Gastrocnemius medialis (tissue), 4 donors: Measurements from ENCODE around the gene PDCD1LG2. TPM values are rescaled to one million over a fixed set of nuclear protein-coding genes. Genes with fewer than 3 reads are reported as not detected.
A peak's percentile ranks its signal among the peaks of the same experiment; 100 is the strongest.
"Not testable (repeated sequence)": the region's sequence is repeated elsewhere in the genome, so short reads cannot be mapped to it uniquely, and the experiment has no call there.

Experiments used
- ATAC-seq, 2 donors: fragments of 150-250 bp; one replicate each; pipeline ENCODE4 v1.9.1; 2016
- DNase-seq, 2 donors: peaks; one replicate each; pipeline ENCODE4 v3.0.0-alpha.2; 2019
- H3K27ac ChIP-seq, 4 donors: fragments of 200-600 bp; sonication (generic); 1 replicate in 1 of 4; 2 replicates in 3 of 4; pipeline ENCODE4 v1.5.1; 2016 to 2018; ENCODE audit warnings: mild to moderate bottlenecking in 2 of 4, moderate library complexity in 1 of 4
- H3K27me3 ChIP-seq, 3 donors: fragments of 200-600 bp; sonication (generic) in 2 of 3; 1 replicate in 1 of 3; 2 replicates in 2 of 3; pipeline versions ENCODE4 v1.5.1 to v1.6.0; 2016 to 2019; ENCODE audit warnings: mild to moderate bottlenecking in 1 of 3, moderate library complexity in 1 of 3
- H3K36me3 ChIP-seq, 2 donors: fragments of 200-600 bp; sonication (generic) in 1 of 2; one replicate each; pipeline ENCODE4 v1.5.1; 2017 to 2018
- H3K4me1 ChIP-seq, 2 donors: fragments of 200-600 bp; sonication (generic) in 1 of 2; one replicate each; pipeline ENCODE4 v1.5.1; 2016 to 2017; ENCODE audit warnings: mild to moderate bottlenecking in 2 of 2
- H3K4me3 ChIP-seq, 4 donors: fragments of 200-600 bp; sonication (generic) in 3 of 4; 1 replicate in 1 of 4; 2 replicates in 3 of 4; pipeline ENCODE4 v1.5.1; 2016 to 2019; ENCODE audit warnings: mild to moderate bottlenecking in 2 of 4
- H3K9me3 ChIP-seq, 3 donors: fragments of 200-600 bp; sonication (generic) in 2 of 3; 1 replicate in 1 of 3; 2 replicates in 2 of 3; pipeline ENCODE4 v1.5.1; 2016 to 2019
- CTCF ChIP-seq, 5 experiments: fragments of 450-650 bp in 3 of 5; fragments of 200-600 bp in 2 of 5; sonication (generic) in 2 of 5; IDR thresholded peaks in 4 of 5; conservative IDR thresholded peaks in 1 of 5; 1 replicate in 4 of 5; 2 replicates in 1 of 5; pipeline ENCODE4 v1.5.1; 2016 to 2019; ENCODE audit warnings: antibody characterized with exemption in 5 of 5, mild to moderate bottlenecking in 3 of 5, moderate library complexity in 3 of 5
- POLR2A ChIP-seq, 2 donors: fragments of 450-650 bp; IDR thresholded peaks; one replicate each; pipeline ENCODE4 v1.6.1; 2017; ENCODE audit warnings: antibody characterized with exemption in 2 of 2, mild to moderate bottlenecking in 2 of 2, moderate library complexity in 2 of 2
- in situ Hi-C, 4 donors: fragments of 200-750 bp; cut with MboI; loops; one replicate each; pipeline versions ENCODE4 v1.15.0 to v1.8.0; 2017; ENCODE audit warnings: low sequenced_read_pairs in 4 of 4
- intact Hi-C: fragments of 100-400 bp; cut with DNase I; formaldehyde crosslinking; loops from one replicate; pipeline ENCODE4 v1.15.1; 2023; ENCODE audit warnings: low total_unique reads
- total RNA-seq, 4 donors: library from RNA; depleted of rRNA; stranded (reverse); fragments of >200 nt; gene quantifications; one replicate each; pipeline versions ENCODE4 v1.1.0 to v1.2.3, GENCODE V29; 2016

Gene PDCD1LG2
- total RNA-seq, 4 donors from 2014 or later: 1.4 to 2.5 (median 1.7) TPM

- Histone ChIP-seq H3K9me3 (no peaks in the 10 kb centered on the region), H3K4me3 (no peak overlapping the region), H3K4me1 (peaks cover 10 to 12% of the 10 kb centered on the region in 2 donors), H3K27ac (no peak overlapping the region), H3K27me3 (no peaks in the 10 kb centered on the region), H3K36me3 (no peaks in the 10 kb centered on the region)
- DNase-seq (no peak), ATAC-seq (no peak)
- intact Hi-C loops: no loop called here
- in situ Hi-C loops: loop anchor here in 3 of 4 donors (5.0 to 25.0 kb wide), 3 partner anchors 133 to 818 kb away; partner anchors contain the start of gene INSL6 (in 2 of the 3)
- TF ChIP-seq CTCF (IDR thresholded peaks at IDR 0.05 in 4 of 5, conservative IDR thresholded peaks at IDR 0.05 in 1 of 5) (no peak), POLR2A (IDR thresholded peaks at IDR 0.05) (no peak)
Observed at GRCh38 chr9:5580650-5581049, 70.3 kb downstream of the PDCD1LG2 start.

- H3K27ac ChIP-seq, DNase-seq, ATAC-seq, intact Hi-C loops, H3K4me3 ChIP-seq, H3K36me3 ChIP-seq, H3K9me3 ChIP-seq, H3K27me3 ChIP-seq: not testable (repeated sequence)
- in situ Hi-C loops: loop anchor here in 3 of 4 donors (5.0 to 25.0 kb wide), 3 partner anchors 134 to 819 kb away; partner anchors contain the start of gene INSL6 (in 2 of the 3)
- H3K4me1 ChIP-seq: peaks cover 10 to 12% of the 10 kb centered on the region in 2 donors
Observed at GRCh38 chr9:5581706-5582105, 71.4 kb downstream of the PDCD1LG2 start.

- H3K27me3 ChIP-seq: no peaks in the 10 kb centered on the region
- no peaks in the 10 kb centered on the region for H3K36me3 ChIP-seq
- in situ Hi-C loops: loop anchor here in 3 of 4 donors (5.0 to 25.0 kb wide), 3 partner anchors 136 to 821 kb away; partner anchors contain the start of gene INSL6 (in 2 of the 3)
- intact Hi-C loops: no loop called here
- H3K4me1 ChIP-seq: peaks cover 10 to 12% of the 10 kb centered on the region in 2 donors
- ATAC-seq (peak; percentile 40 to 54), DNase-seq (peak; percentile 30 to 31)
- H3K27ac ChIP-seq: no peak overlapping the region
- TF ChIP-seq CTCF (IDR thresholded peaks at IDR 0.05 in 4 of 5, conservative IDR thresholded peaks at IDR 0.05 in 1 of 5) (no peak), POLR2A (IDR thresholded peaks at IDR 0.05) (no peak)
- H3K9me3 ChIP-seq: no peaks in the 10 kb centered on the region
- no peak overlapping the region for H3K4me3 ChIP-seq
Observed at GRCh38 chr9:5582835-5583195, 72.5 kb downstream of the PDCD1LG2 start.

- no peaks in the 10 kb centered on the region for H3K27me3 ChIP-seq
- H3K9me3 ChIP-seq: no peaks in the 10 kb centered on the region
- peaks cover 0 to 7% of the 10 kb centered on the region in 2 donors for H3K4me1 ChIP-seq
- in situ Hi-C loops (loop anchor here in 3 of 4 donors (25.0 kb wide), 2 partner anchors 399 to 824 kb away; partner anchors contain the start of gene INSL6 (in 2 of the 3)), intact Hi-C loops (no loop called here)
- TF ChIP-seq CTCF (IDR thresholded peaks at IDR 0.05 in 4 of 5, conservative IDR thresholded peaks at IDR 0.05 in 1 of 5) (no peak), POLR2A (IDR thresholded peaks at IDR 0.05) (no peak)
- H3K27ac ChIP-seq: no peak overlapping the region
- DNase-seq: no peak
- ATAC-seq: no peak
- no peaks in the 10 kb centered on the region for H3K36me3 ChIP-seq
- H3K4me3 ChIP-seq: no peak overlapping the region
Observed at GRCh38 chr9:5586391-5586802, 76.1 kb downstream of the PDCD1LG2 start.

GRCh38 chr9:5587024-5587423 lies 76.7 kb downstream of the PDCD1LG2 start:
- H3K27ac ChIP-seq: no peak overlapping the region
- H3K9me3 ChIP-seq: no peaks in the 10 kb centered on the region
- H3K27me3 ChIP-seq: no peaks in the 10 kb centered on the region
- intact Hi-C loops: no loop called here
- H3K4me1 ChIP-seq: peaks cover 0 to 7% of the 10 kb centered on the region in 2 donors
- in situ Hi-C loops: loop anchor here in 3 of 4 donors (25.0 kb wide), 2 partner anchors 400 to 825 kb away; partner anchors contain the start of gene INSL6 (in 2 of the 3)
- H3K4me3 ChIP-seq: no peak overlapping the region
- no peak for TF ChIP-seq POLR2A (IDR thresholded peaks at IDR 0.05)
- TF ChIP-seq CTCF (IDR thresholded peaks at IDR 0.05 in 4 of 5, conservative IDR thresholded peaks at IDR 0.05 in 1 of 5): no peak
- ATAC-seq (no peak), DNase-seq (no peak)
- H3K36me3 ChIP-seq: no peaks in the 10 kb centered on the region
